ENCODE data around the gene PLPP4.
"Not testable (repeated sequence)": the region's sequence is repeated elsewhere in the genome, so short reads cannot be mapped to it uniquely, and the experiment has no call there.

Gene PLPP4

GRCh38 chr10:120492346-120492745, 35.3 kb downstream of the PLPP4 start:
- DNase-seq: no peak

GRCh38 chr10:120493411-120494312, 36.6 kb downstream of the PLPP4 start:
- DNase-seq: no peak

- no peak for DNase-seq
Observed at GRCh38 chr10:120494313-120494710, 37.3 kb downstream of the PLPP4 start.

GRCh38 chr10:120495226-120496009, 38.4 kb downstream of the PLPP4 start:
- DNase-seq: no peak

- DNase-seq: no peak
Observed at GRCh38 chr10:120499883-120500282, 42.9 kb downstream of the PLPP4 start.

GRCh38 chr10:120503689-120504088, 46.7 kb downstream of the PLPP4 start:
- DNase-seq: no peak

- DNase-seq: not testable (repeated sequence)
Observed at GRCh38 chr10:120504227-120504626, 47.2 kb downstream of the PLPP4 start.

GRCh38 chr10:120505056-120505455, 48.0 kb downstream of the PLPP4 start:
- DNase-seq: no peak

GRCh38 chr10:120505866-120506265, 48.8 kb downstream of the PLPP4 start:
- no peak for DNase-seq

- no peak for DNase-seq
Observed at GRCh38 chr10:120506674-120507073, 49.6 kb downstream of the PLPP4 start.

- DNase-seq: no peak
Observed at GRCh38 chr10:120507175-120507574, 50.1 kb downstream of the PLPP4 start.

- DNase-seq: no peak
Observed at GRCh38 chr10:120507651-120508050, 50.6 kb downstream of the PLPP4 start.

GRCh38 chr10:120508393-120508792, 51.4 kb downstream of the PLPP4 start:
- DNase-seq: no peak

GRCh38 chr10:120508966-120509365, 51.9 kb downstream of the PLPP4 start:
- no peak for DNase-seq

- DNase-seq: no peak
Observed at GRCh38 chr10:120511165-120511564, 54.1 kb downstream of the PLPP4 start.

- no peak for DNase-seq
Observed at GRCh38 chr10:120513307-120513796, 56.3 kb downstream of the PLPP4 start.

GRCh38 chr10:120514035-120514620, 57.1 kb downstream of the PLPP4 start:
- no peak for DNase-seq

GRCh38 chr10:120514959-120515358, 57.9 kb downstream of the PLPP4 start:
- DNase-seq: no peak

- DNase-seq: no peak
Observed at GRCh38 chr10:120515741-120516140, 58.7 kb downstream of the PLPP4 start.

GRCh38 chr10:120516426-120516825, 59.4 kb downstream of the PLPP4 start:
- DNase-seq: no peak

- no peak for DNase-seq
Observed at GRCh38 chr10:120517196-120517595, 60.2 kb downstream of the PLPP4 start.

- no peak for DNase-seq
Observed at GRCh38 chr10:120517881-120518484, 61.0 kb downstream of the PLPP4 start.

GRCh38 chr10:120521880-120522279, 64.9 kb downstream of the PLPP4 start:
- DNase-seq: no peak
